Liver (tissue), 3 donors: Measurements from ENCODE around the gene CAVIN3.

Experiments used
- EGR1 ChIP-seq, 2 donors: IDR thresholded peaks; 2 replicates each; pipeline ENCODE4 v1.6.1; 2016 to 2018; ENCODE audit warnings: antibody characterized with exemption in 2 of 2, low read depth in 2 of 2
- GABPA ChIP-seq, 2 donors: IDR thresholded peaks in 1 of 2; conservative IDR thresholded peaks in 1 of 2; 2 replicates each; pipeline ENCODE4 v1.6.1; 2016; ENCODE audit warnings: antibody characterized with exemption in 2 of 2, mild to moderate bottlenecking in 1 of 2, moderate library complexity in 1 of 2
- HNF4A ChIP-seq, 2 donors: conservative IDR thresholded peaks; 2 replicates each; pipeline ENCODE4 v1.6.1; 2016; ENCODE audit warnings: antibody characterized with exemption in 2 of 2, mild to moderate bottlenecking in 2 of 2
- JUND ChIP-seq, 2 donors: IDR thresholded peaks; 2 replicates each; pipeline ENCODE4 v1.6.1; 2016; ENCODE audit warnings: antibody characterized with exemption in 2 of 2
- RAD21 ChIP-seq, 2 donors: IDR thresholded peaks; 2 replicates each; pipeline ENCODE4 v1.6.1; 2016; ENCODE audit warnings: antibody characterized with exemption in 2 of 2, mild to moderate bottlenecking in 2 of 2
- RXRA ChIP-seq, 2 donors: IDR thresholded peaks; 2 replicates each; pipeline ENCODE4 v1.6.1; 2017 to 2018; ENCODE audit warnings: antibody characterized with exemption in 2 of 2, mild to moderate bottlenecking in 1 of 2
- SP1 ChIP-seq: IDR thresholded peaks from 2 replicates; pipeline ENCODE4 v1.6.1; 2018; ENCODE audit warnings: antibody characterized with exemption, mild to moderate bottlenecking
- TAF1 ChIP-seq: conservative IDR thresholded peaks from 2 replicates; pipeline ENCODE4 v1.6.1; 2016; ENCODE audit warnings: antibody characterized with exemption, mild to moderate bottlenecking
- YY1 ChIP-seq: IDR thresholded peaks from 2 replicates; pipeline ENCODE4 v1.6.1; 2016; ENCODE audit warnings: antibody characterized with exemption, mild to moderate bottlenecking
- TF ChIP-seq, protein P1 (sequence below): fragments of 150-350 bp; IDR thresholded peaks from 2 replicates; pipeline ENCODE4 v1.5.1; 2017; ENCODE audit warnings: improper control_type of control experiment, low read depth, low read length; ENCODE audit not compliant: missing input control
- TF ChIP-seq, protein P2 (sequence below): IDR thresholded peaks from 2 replicates; pipeline ENCODE4 v1.6.1; 2016; ENCODE audit warnings: antibody characterized with exemption
- TF ChIP-seq, protein P3 (sequence below): IDR thresholded peaks from 2 replicates; pipeline ENCODE4 v1.6.1; 2016; ENCODE audit warnings: antibody characterized with exemption
- TF ChIP-seq, protein P4 (sequence below): IDR thresholded peaks from 2 replicates; pipeline ENCODE4 v1.6.1; 2016; ENCODE audit warnings: antibody characterized with exemption, mild to moderate bottlenecking
- TF ChIP-seq, protein P5 (sequence below): IDR thresholded peaks from 2 replicates; pipeline ENCODE4 v1.6.1; 2016; ENCODE audit warnings: antibody characterized with exemption
- donor health status: healthy.
- donor health status: healthy.

DNA sequence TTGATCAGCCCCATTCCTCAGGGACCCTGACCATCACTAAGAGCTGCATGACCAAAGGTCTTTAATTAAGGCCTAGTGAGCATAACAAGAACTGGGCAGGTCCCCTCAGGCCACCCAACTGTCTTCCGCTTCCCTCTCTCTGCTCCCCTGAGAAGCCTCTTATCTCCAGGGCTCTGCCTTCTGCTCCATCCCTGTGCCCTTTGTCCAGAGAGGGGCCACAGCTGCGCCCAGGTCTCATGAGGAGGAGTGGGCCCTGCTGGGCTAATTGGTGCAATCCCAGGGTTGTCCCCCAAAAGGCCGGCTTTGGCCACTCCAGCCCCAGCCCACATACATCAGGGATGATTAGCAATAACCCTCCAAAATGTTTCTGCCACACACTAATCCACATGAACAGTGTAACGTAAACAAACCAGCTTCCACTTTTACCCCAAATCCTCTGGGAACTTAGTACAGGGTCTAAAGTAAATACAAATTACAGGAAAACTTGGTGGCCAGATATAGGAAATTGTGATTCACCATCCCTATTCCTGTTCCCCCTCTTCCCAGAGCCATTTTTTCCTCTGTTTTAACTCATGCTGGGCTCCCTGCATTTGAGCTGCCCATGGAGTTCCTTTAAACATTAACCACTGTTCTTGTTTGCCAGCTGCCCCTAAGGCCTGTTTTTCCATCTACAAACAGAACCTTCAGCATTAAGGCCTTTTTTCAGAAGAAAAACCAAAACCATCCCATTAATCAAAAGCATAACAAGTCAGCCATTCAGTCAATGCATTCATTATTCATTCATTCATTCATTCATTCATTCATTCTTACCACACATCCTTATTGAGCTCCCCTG, 34.6 kb upstream of the CAVIN3 start:
- TF ChIP-seq, protein P1, sequence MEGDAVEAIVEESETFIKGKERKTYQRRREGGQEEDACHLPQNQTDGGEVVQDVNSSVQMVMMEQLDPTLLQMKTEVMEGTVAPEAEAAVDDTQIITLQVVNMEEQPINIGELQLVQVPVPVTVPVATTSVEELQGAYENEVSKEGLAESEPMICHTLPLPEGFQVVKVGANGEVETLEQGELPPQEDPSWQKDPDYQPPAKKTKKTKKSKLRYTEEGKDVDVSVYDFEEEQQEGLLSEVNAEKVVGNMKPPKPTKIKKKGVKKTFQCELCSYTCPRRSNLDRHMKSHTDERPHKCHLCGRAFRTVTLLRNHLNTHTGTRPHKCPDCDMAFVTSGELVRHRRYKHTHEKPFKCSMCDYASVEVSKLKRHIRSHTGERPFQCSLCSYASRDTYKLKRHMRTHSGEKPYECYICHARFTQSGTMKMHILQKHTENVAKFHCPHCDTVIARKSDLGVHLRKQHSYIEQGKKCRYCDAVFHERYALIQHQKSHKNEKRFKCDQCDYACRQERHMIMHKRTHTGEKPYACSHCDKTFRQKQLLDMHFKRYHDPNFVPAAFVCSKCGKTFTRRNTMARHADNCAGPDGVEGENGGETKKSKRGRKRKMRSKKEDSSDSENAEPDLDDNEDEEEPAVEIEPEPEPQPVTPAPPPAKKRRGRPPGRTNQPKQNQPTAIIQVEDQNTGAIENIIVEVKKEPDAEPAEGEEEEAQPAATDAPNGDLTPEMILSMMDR = no peak
- TF ChIP-seq, protein P2, sequence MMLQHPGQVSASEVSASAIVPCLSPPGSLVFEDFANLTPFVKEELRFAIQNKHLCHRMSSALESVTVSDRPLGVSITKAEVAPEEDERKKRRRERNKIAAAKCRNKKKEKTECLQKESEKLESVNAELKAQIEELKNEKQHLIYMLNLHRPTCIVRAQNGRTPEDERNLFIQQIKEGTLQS = no peak
- TF ChIP-seq RAD21 (IDR thresholded peaks at IDR 0.05) (peak; percentile 20 to 31), YY1 (peak; percentile 86), TAF1 (peak; percentile 12), GABPA (IDR thresholded peaks at IDR 0.05 in 1 of 2, conservative IDR thresholded peaks at IDR 0.05 in 1 of 2) (no peak), JUND (IDR thresholded peaks at IDR 0.05) (peak; percentile 32 to 54), RXRA (IDR thresholded peaks at IDR 0.05) (peak; percentile 18 to 50), SP1 (peak; percentile 71), HNF4A (conservative IDR thresholded peaks at IDR 0.05) (peak; percentile 65 to 66), EGR1 (IDR thresholded peaks at IDR 0.05; ENCODE audit: low read depth in 2 of 2) (no peak)
- TF ChIP-seq, protein P3, sequence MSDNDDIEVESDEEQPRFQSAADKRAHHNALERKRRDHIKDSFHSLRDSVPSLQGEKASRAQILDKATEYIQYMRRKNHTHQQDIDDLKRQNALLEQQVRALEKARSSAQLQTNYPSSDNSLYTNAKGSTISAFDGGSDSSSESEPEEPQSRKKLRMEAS = no peak
- TF ChIP-seq, protein P4, sequence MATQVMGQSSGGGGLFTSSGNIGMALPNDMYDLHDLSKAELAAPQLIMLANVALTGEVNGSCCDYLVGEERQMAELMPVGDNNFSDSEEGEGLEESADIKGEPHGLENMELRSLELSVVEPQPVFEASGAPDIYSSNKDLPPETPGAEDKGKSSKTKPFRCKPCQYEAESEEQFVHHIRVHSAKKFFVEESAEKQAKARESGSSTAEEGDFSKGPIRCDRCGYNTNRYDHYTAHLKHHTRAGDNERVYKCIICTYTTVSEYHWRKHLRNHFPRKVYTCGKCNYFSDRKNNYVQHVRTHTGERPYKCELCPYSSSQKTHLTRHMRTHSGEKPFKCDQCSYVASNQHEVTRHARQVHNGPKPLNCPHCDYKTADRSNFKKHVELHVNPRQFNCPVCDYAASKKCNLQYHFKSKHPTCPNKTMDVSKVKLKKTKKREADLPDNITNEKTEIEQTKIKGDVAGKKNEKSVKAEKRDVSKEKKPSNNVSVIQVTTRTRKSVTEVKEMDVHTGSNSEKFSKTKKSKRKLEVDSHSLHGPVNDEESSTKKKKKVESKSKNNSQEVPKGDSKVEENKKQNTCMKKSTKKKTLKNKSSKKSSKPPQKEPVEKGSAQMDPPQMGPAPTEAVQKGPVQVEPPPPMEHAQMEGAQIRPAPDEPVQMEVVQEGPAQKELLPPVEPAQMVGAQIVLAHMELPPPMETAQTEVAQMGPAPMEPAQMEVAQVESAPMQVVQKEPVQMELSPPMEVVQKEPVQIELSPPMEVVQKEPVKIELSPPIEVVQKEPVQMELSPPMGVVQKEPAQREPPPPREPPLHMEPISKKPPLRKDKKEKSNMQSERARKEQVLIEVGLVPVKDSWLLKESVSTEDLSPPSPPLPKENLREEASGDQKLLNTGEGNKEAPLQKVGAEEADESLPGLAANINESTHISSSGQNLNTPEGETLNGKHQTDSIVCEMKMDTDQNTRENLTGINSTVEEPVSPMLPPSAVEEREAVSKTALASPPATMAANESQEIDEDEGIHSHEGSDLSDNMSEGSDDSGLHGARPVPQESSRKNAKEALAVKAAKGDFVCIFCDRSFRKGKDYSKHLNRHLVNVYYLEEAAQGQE = no peak
- TF ChIP-seq, protein P5, sequence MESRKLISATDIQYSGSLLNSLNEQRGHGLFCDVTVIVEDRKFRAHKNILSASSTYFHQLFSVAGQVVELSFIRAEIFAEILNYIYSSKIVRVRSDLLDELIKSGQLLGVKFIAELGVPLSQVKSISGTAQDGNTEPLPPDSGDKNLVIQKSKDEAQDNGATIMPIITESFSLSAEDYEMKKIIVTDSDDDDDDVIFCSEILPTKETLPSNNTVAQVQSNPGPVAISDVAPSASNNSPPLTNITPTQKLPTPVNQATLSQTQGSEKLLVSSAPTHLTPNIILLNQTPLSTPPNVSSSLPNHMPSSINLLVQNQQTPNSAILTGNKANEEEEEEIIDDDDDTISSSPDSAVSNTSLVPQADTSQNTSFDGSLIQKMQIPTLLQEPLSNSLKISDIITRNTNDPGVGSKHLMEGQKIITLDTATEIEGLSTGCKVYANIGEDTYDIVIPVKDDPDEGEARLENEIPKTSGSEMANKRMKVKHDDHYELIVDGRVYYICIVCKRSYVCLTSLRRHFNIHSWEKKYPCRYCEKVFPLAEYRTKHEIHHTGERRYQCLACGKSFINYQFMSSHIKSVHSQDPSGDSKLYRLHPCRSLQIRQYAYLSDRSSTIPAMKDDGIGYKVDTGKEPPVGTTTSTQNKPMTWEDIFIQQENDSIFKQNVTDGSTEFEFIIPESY = no peak
